H9 (cell line): ENCODE data around the gene EDRF1. TPM values are rescaled to one million over a fixed set of nuclear protein-coding genes. Genes with fewer than 3 reads are reported as not detected.

Source experiments
- DNase-seq: peaks from one replicate; pipeline ENCODE4 v3.0.0-alpha.2; 2017
- H2AFZ ChIP-seq: one replicate; pipeline ENCODE4 v1.6.1; 2013; ENCODE audit warnings: mild to moderate bottlenecking, low read length, control low read depth, moderate library complexity
- H2AK5ac ChIP-seq: 2 replicates; pipeline ENCODE4 v1.6.1; 2013; ENCODE audit warnings: low read length, control low read depth, mixed read lengths; ENCODE audit not compliant: insufficient read length
- H2BK120ac ChIP-seq: one replicate; pipeline ENCODE4 v1.6.1; 2013; ENCODE audit warnings: low read depth, mild to moderate bottlenecking, low read length, control low read depth, inconsistent platforms; ENCODE audit not compliant: poor library complexity, severe bottlenecking
- H2BK12ac ChIP-seq: 2 replicates; pipeline ENCODE4 v1.6.1; 2013; ENCODE audit warnings: low read length, control low read depth, mixed read lengths, low read depth; ENCODE audit not compliant: insufficient read length
- H2BK15ac ChIP-seq: 2 replicates; pipeline ENCODE4 v1.6.1; 2013; ENCODE audit warnings: low read depth, low read length, control low read depth
- H2BK20ac ChIP-seq: one replicate; pipeline ENCODE4 v1.6.1; 2013; ENCODE audit warnings: low read depth, mild to moderate bottlenecking, low read length, control low read depth, inconsistent platforms; ENCODE audit not compliant: poor library complexity, severe bottlenecking
- H2BK5ac ChIP-seq: 2 replicates; pipeline ENCODE4 v1.6.1; 2013; ENCODE audit warnings: low read length, control low read depth, mixed read lengths; ENCODE audit not compliant: insufficient read length
- H3K14ac ChIP-seq: 2 replicates; pipeline ENCODE4 v1.6.1; 2013; ENCODE audit warnings: low read length, control low read depth; ENCODE audit not compliant: insufficient read depth
- H3K18ac ChIP-seq: 2 replicates; pipeline ENCODE4 v1.6.1; 2013; ENCODE audit warnings: low read depth, mild to moderate bottlenecking, mixed read lengths, low read length, control low read depth; ENCODE audit not compliant: insufficient read length
- H3K23ac ChIP-seq: 2 replicates; pipeline ENCODE4 v1.6.1; 2013; ENCODE audit warnings: low read length, control low read depth, mixed read lengths, low read depth; ENCODE audit not compliant: insufficient read length
- H3K23me2 ChIP-seq: 2 replicates; pipeline ENCODE4 v1.6.1; 2013; ENCODE audit warnings: low read depth, mild to moderate bottlenecking, mixed read lengths, low read length, control low read depth; ENCODE audit not compliant: insufficient read length, poor library complexity, severe bottlenecking
- H3K27ac ChIP-seq: 2 replicates; pipeline ENCODE4 v1.5.1; 2013; ENCODE audit warnings: low read length, control low read depth, mixed read lengths, low read depth; ENCODE audit not compliant: insufficient read length
- H3K27me3 ChIP-seq: 2 replicates; pipeline ENCODE4 v1.6.1; 2013; ENCODE audit warnings: low read length, control low read depth, inconsistent platforms; ENCODE audit not compliant: insufficient read depth
- H3K4ac ChIP-seq: 2 replicates; pipeline ENCODE4 v1.6.1; 2013; ENCODE audit warnings: low read depth, mild to moderate bottlenecking, control low read depth, inconsistent platforms, low read length, moderate library complexity
- H3K4me1 ChIP-seq: 2 replicates; pipeline ENCODE4 v1.6.1; 2013; ENCODE audit warnings: low read length, control low read depth, inconsistent platforms; ENCODE audit not compliant: insufficient read depth
- H3K4me2 ChIP-seq: 2 replicates; pipeline ENCODE4 v1.6.1; 2013; ENCODE audit warnings: low read length, control low read depth, mixed read lengths; ENCODE audit not compliant: insufficient read length, insufficient read depth
- H3K56ac ChIP-seq: 2 replicates; pipeline ENCODE4 v1.6.1; 2013; ENCODE audit warnings: low read depth, mild to moderate bottlenecking, mixed read lengths, low read length, control low read depth; ENCODE audit not compliant: insufficient read length
- H3K79me1 ChIP-seq: 2 replicates; pipeline ENCODE4 v1.6.1; 2013; ENCODE audit warnings: low read depth, mild to moderate bottlenecking, moderate library complexity, low read length, control low read depth, inconsistent platforms; ENCODE audit not compliant: insufficient read depth, poor library complexity, severe bottlenecking
- H3K79me2 ChIP-seq: 2 replicates; pipeline ENCODE4 v1.6.1; 2013; ENCODE audit warnings: low read length, control low read depth, inconsistent platforms; ENCODE audit not compliant: insufficient read depth
- H3K9ac ChIP-seq: 2 replicates; pipeline ENCODE4 v1.6.1; 2013; ENCODE audit warnings: low read length, control low read depth, mixed read lengths; ENCODE audit not compliant: insufficient read length; ENCODE audit errors: extremely low read depth
- H3K9me3 ChIP-seq: one replicate; pipeline ENCODE4 v1.6.1; 2013; ENCODE audit warnings: low read depth, low read length, inconsistent platforms; ENCODE audit not compliant: control insufficient read depth
- H3T11ph ChIP-seq: one replicate; pipeline ENCODE4 v1.6.1; 2013; ENCODE audit warnings: mild to moderate bottlenecking, low read length, control low read depth, inconsistent platforms
- H4K20me1 ChIP-seq: one replicate; pipeline ENCODE4 v1.6.1; 2013; ENCODE audit not compliant: control insufficient read depth, insufficient read length, insufficient read depth
- H4K5ac ChIP-seq: 2 replicates; pipeline ENCODE4 v1.6.1; 2013; ENCODE audit warnings: low read depth, mild to moderate bottlenecking, mixed read lengths, low read length, control low read depth; ENCODE audit not compliant: insufficient read length
- H4K8ac ChIP-seq: replicated peaks from 2 replicates; pipeline ENCODE4 v1.6.1; 2013; ENCODE audit warnings: low read length, control low read depth, mixed read lengths, low read depth; ENCODE audit not compliant: insufficient read length
- H4K91ac ChIP-seq: 2 replicates; pipeline ENCODE4 v1.6.1; 2013; ENCODE audit warnings: low read depth, mild to moderate bottlenecking, moderate library complexity, mixed read lengths, low read length, control low read depth; ENCODE audit not compliant: insufficient read length
- H3K27ac Mint-ChIP-seq, 3 experiments: 2 replicates in 2 of 3; 3 replicates in 1 of 3; pipeline ENCODE4 v1.8.0; 2020 to 2021; ENCODE audit warnings: mixed read lengths in 3 of 3, mild to moderate bottlenecking in 1 of 3, moderate library complexity in 1 of 3
- H3K27me3 Mint-ChIP-seq: 2 replicates; pipeline ENCODE4 v1.8.0; 2021; ENCODE audit warnings: low read depth, mild to moderate bottlenecking, moderate library complexity, mixed read lengths
- H3K36me3 Mint-ChIP-seq, 3 experiments: 2 replicates in 2 of 3; 3 replicates in 1 of 3; pipeline ENCODE4 v1.8.0; 2020 to 2021; ENCODE audit warnings: low read depth in 3 of 3, mixed read lengths in 3 of 3; ENCODE audit not compliant: insufficient read depth in 1 of 3
- H3K4me1 Mint-ChIP-seq, 2 experiments: 2 replicates each; pipeline ENCODE4 v1.8.0; 2020; ENCODE audit warnings: mixed read lengths in 2 of 2
- H3K4me3 Mint-ChIP-seq, 2 experiments: 2 replicates in 1 of 2; 3 replicates in 1 of 2; pipeline ENCODE4 v1.8.0; 2020 to 2021; ENCODE audit warnings: mild to moderate bottlenecking in 2 of 2, mixed read lengths in 2 of 2, moderate library complexity in 1 of 2
- H3K9me3 Mint-ChIP-seq, 2 experiments: 2 replicates in 1 of 2; 3 replicates in 1 of 2; pipeline ENCODE4 v1.8.0; 2020; ENCODE audit warnings: mild to moderate bottlenecking in 2 of 2, mixed read lengths in 2 of 2, moderate library complexity in 1 of 2
- CTCF ChIP-seq: fragments of 200-600 bp; sonication (generic); conservative IDR thresholded peaks from 3 replicates; pipeline ENCODE4 v1.8.0; 2021; ENCODE audit warnings: antibody characterized with exemption, mild to moderate bottlenecking
- WGBS: extraction: QIAGEN DNeasy Blood & Tissue Kit; methylation state at CpG from one replicate; pipeline ENCODE4 v1.1.7; 2013; ENCODE audit warnings: missing lambda C conversion rate, low lambda C conversion rate, mixed read lengths; ENCODE audit not compliant: insufficient read length; ENCODE audit errors: extremely low coverage; 5-methylcytosine and 5-hydroxymethylcytosine counted together
- total RNA-seq: library from RNA; stranded (reverse); gene quantifications from 2 replicates; pipeline ENCODE4 v1.2.1, GENCODE V29; 2021

Gene EDRF1
- total RNA-seq, 1 experiment from 2014 or later = 51.0 TPM

GRCh38 chr10:125774581-125775191 is 55.2 kb downstream of the EDRF1 start:
- H3K4me3 Mint-ChIP-seq = no peak overlapping the region
- Histone ChIP-seq H3K27me3 (no peaks in the 10 kb centered on the region), H2AFZ (no peak overlapping the region), H3T11ph (no peak overlapping the region), H2AK5ac (no peak overlapping the region), H4K20me1 (no peaks in the 10 kb centered on the region), H2BK20ac (no peak overlapping the region), H3K79me2 (no peaks in the 10 kb centered on the region), H2BK5ac (no peak overlapping the region), H3K9me3 (no peaks in the 10 kb centered on the region), H3K18ac (no peak overlapping the region), H4K91ac (no peak overlapping the region), H4K8ac (no peak overlapping the region), H3K56ac (no peak overlapping the region), H3K79me1 (no peaks in the 10 kb centered on the region), H4K5ac (no peak overlapping the region), H3K23me2 (no peaks in the 10 kb centered on the region), H3K27ac (no peak overlapping the region), H3K4me2 (no peak overlapping the region), H2BK15ac (no peak overlapping the region), H2BK120ac (no peak overlapping the region), H3K9ac (no peak overlapping the region), H2BK12ac (no peak overlapping the region), H3K14ac (no peak overlapping the region), H3K4me1 (no peaks in the 10 kb centered on the region), H3K4ac (no peak overlapping the region), H3K23ac (no peak overlapping the region)
- no peak for TF ChIP-seq CTCF
- no peaks in the 10 kb centered on the region; a peak in 1 of 7 replicates for H3K36me3 Mint-ChIP-seq
- DNase-seq = no peak
- WGBS = no CpG with 5 or more reads among the region's 32 CpGs
- H3K27ac Mint-ChIP-seq = no peak overlapping the region
- no peaks in the 10 kb centered on the region for H3K4me1 Mint-ChIP-seq
- peaks cover 0 to 5% of the 10 kb centered on the region in 2 experiments for H3K9me3 Mint-ChIP-seq
- H3K27me3 Mint-ChIP-seq = peaks cover 7% of the 10 kb centered on the region
